ENCODE data around the gene PIP5K1B. TPM values are rescaled to one million over a fixed set of nuclear protein-coding genes. Genes with fewer than 3 reads are reported as not detected.

The PIP5K1B gene
- total and polyA plus RNA-seq, 2 of the 13 experiments (the other 11 are each of a cell fraction or from before 2014, with no cell fraction given): 15.8 to 17.5 TPM

- no peak overlapping the region for H3K9ac ChIP-seq (ENCODE audit: insufficient read depth, low read depth, low read length)
- peaks cover 6 to 11% of the 10 kb centered on the region in 2 experiments; a peak in 2 of 5 replicates for H3K36me3 ChIP-seq (replicated peaks in 1 of 2; ENCODE audit: control insufficient read depth in 1 of 2, insufficient read depth in 2 of 2, low read length in 2 of 2)
- no peaks in the 10 kb centered on the region for H4K20me1 ChIP-seq (ENCODE audit: insufficient read depth, low read length)
- no TSS peak for BruUV-seq (replicated peaks)
- DNase-seq (ENCODE audit: low spot score) (no peak), FAIRE-seq (no peak), ATAC-seq (no peak)
- CTCF ChIA-PET (ENCODE audit: low intra/inter-chr PET ratio, low total read pairs): no interaction called here
- H3K4me1 ChIP-seq (ENCODE audit: insufficient read depth, low read length): no peaks in the 10 kb centered on the region
- TF ChIP-seq SNAPC4 (CRISPR knock-in tag; IDR thresholded peaks at IDR 0.05) (no peak), ZNF335 (CRISPR knock-in tag; IDR thresholded peaks at IDR 0.05) (no peak)
- no peaks in the 10 kb centered on the region for H3K9me3 ChIP-seq (ENCODE audit: low read length)
- no peak overlapping the region for H2AFZ ChIP-seq (ENCODE audit: low read length)
- POLR2A ChIA-PET: no interaction called here
- 100% methylated on average over 1 of the region's 1 CpG for WGBS (ENCODE audit: low lambda C conversion rate)
- H3K4me2 ChIP-seq (ENCODE audit: low read depth, low read length): no peak overlapping the region
- H3K4me3 ChIP-seq (replicated peaks in 1 of 3; ENCODE audit: insufficient read depth in 1 of 3, low read depth in 2 of 3, low read length in 3 of 3): no peak overlapping the region
- intact Hi-C loops (cut with micrococcal nuclease; ENCODE audit: unreplicated experiment): no loop called here
- H3K79me2 ChIP-seq (ENCODE audit: insufficient read depth, low read length): no peaks in the 10 kb centered on the region
- no peaks in the 10 kb centered on the region for H3K27me3 ChIP-seq (ENCODE audit: control insufficient read depth in 1 of 2, insufficient read depth in 2 of 2, low read length in 2 of 2)
- in situ Hi-C loops (cut with HindIII; ENCODE audit: extremely low pct_ligation_motif_present, low pct_unique_long_range_greater_than_20kb): no loop called here
- no peak overlapping the region for H3K27ac ChIP-seq (ENCODE audit: extremely low read length, insufficient read depth, low read length)
Observed at GRCh38 chr9:68852941-68853340, 147.9 kb downstream of the PIP5K1B start.

- BruUV-seq (replicated peaks): no TSS peak
- POLR2A ChIA-PET: no interaction called here
- Histone ChIP-seq H3K36me3 (replicated peaks in 1 of 2; ENCODE audit: control insufficient read depth in 1 of 2, insufficient read depth in 2 of 2, low read length in 2 of 2) (peaks cover 2 to 11% of the 10 kb centered on the region in 2 experiments; a peak in 2 of 5 replicates), H3K9me3 (ENCODE audit: low read length) (no peaks in the 10 kb centered on the region), H3K4me1 (ENCODE audit: insufficient read depth, low read length) (no peaks in the 10 kb centered on the region), H3K27me3 (ENCODE audit: control insufficient read depth in 1 of 2, insufficient read depth in 2 of 2, low read length in 2 of 2) (no peaks in the 10 kb centered on the region), H3K9ac (ENCODE audit: insufficient read depth, low read depth, low read length) (no peak overlapping the region), H3K4me2 (ENCODE audit: low read depth, low read length) (no peak overlapping the region), H4K20me1 (ENCODE audit: insufficient read depth, low read length) (no peaks in the 10 kb centered on the region), H3K27ac (ENCODE audit: extremely low read length, insufficient read depth, low read length) (no peak overlapping the region), H2AFZ (ENCODE audit: low read length) (no peak overlapping the region), H3K79me2 (ENCODE audit: insufficient read depth, low read length) (no peaks in the 10 kb centered on the region), H3K4me3 (replicated peaks in 1 of 3; ENCODE audit: insufficient read depth in 1 of 3, low read depth in 2 of 3, low read length in 3 of 3) (no peak overlapping the region)
- intact Hi-C loops (cut with micrococcal nuclease; ENCODE audit: unreplicated experiment): no loop called here
- no peak for DNase-seq (ENCODE audit: low spot score)
- no peak for FAIRE-seq
- 79% methylated on average over 3 of the region's 3 CpGs for WGBS (ENCODE audit: low lambda C conversion rate)
- CTCF ChIA-PET (ENCODE audit: low intra/inter-chr PET ratio, low total read pairs): no interaction called here
- ATAC-seq: no peak
- in situ Hi-C loops (cut with HindIII; ENCODE audit: extremely low pct_ligation_motif_present, low pct_unique_long_range_greater_than_20kb): no loop called here
- TF ChIP-seq THAP8 (CRISPR knock-in tag; IDR thresholded peaks at IDR 0.05; ENCODE audit: borderline replicate concordance) (no peak), ZNF205 (CRISPR knock-in tag; IDR thresholded peaks at IDR 0.05) (no peak), ZFAT (CRISPR knock-in tag; conservative IDR thresholded peaks at IDR 0.05) (no peak), NFE2L2 (IDR thresholded peaks at IDR 0.05; ENCODE audit: low read length) (no peak), ZNF451 (CRISPR knock-in tag; IDR thresholded peaks at IDR 0.05) (no peak), ZNF225 (CRISPR knock-in tag; IDR thresholded peaks at IDR 0.05) (no peak), FOXK2 (IDR thresholded peaks at IDR 0.05) (no peak), ZNF44 (CRISPR knock-in tag; IDR thresholded peaks at IDR 0.05) (no peak), GTF3A (CRISPR knock-in tag; conservative IDR thresholded peaks at IDR 0.05) (no peak), TEAD2 (CRISPR knock-in tag; IDR thresholded peaks at IDR 0.05) (no peak), GLI4 (CRISPR knock-in tag; IDR thresholded peaks at IDR 0.05; ENCODE audit: borderline replicate concordance) (no peak), SYNCRIP (IDR thresholded peaks at IDR 0.05; ENCODE audit: insufficient read depth, low read depth, low read length) (no peak), ZNF703 (CRISPR knock-in tag; IDR thresholded peaks at IDR 0.05; ENCODE audit: borderline replicate concordance) (no peak), FOXO1 (CRISPR knock-in tag; IDR thresholded peaks at IDR 0.05) (no peak)
Observed at GRCh38 chr9:68859347-68859746, 154.3 kb downstream of the PIP5K1B start.
